ENCODE measurements around the gene MOSMO.
"Not testable (repeated sequence)": the region's sequence is repeated elsewhere in the genome, so short reads cannot be mapped to it uniquely, and the experiment has no call there.

Gene MOSMO

DNA sequence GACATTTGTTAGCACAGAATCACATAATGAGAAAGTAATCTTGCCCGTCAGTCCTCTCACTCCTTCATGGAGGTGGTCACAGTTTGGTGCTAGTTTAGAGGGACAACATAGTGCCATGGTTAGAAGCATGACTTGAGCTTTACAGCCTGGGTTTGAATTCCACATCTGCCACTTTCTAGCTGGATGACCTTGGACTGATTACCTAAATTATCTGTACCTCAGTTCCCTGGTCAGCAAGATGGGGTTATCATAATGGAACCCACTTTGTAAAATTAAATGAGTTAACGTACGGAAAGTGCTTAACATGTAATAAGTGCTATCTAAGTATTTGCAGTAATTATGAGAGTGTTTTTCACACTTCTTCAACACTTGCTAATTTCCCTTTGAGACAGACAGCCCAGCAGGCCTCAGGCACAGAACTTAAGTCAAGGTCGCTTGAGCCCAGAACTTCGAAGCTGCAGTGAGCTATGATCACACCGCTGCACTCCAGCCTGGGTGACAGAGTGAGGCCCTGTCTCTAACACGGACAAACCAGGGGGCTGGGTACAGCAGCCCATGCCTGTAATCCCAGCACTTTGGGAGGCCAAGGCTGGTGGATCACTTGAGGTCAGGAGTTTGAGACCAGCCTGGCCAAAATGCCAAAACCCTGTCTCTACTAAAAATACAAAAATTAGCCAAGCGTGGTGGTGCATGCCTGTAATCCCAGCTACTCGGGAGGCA lies 91.5 kb downstream of the MOSMO start:
- Mint-ChIP-seq H3K36me3 (peaks cover 2 to 3% of the 10 kb centered on the region in 2 donors), H3K27me3 (peaks cover 5 to 6% of the 10 kb centered on the region in 2 donors), H3K4me3 (no peak overlapping the region), H3K4me1 (peaks cover 0 to 4% of the 10 kb centered on the region in 2 donors), H3K27ac (no peak overlapping the region), H3K9me3 (peaks cover 0 to 2% of the 10 kb centered on the region in 2 donors)
- ATAC-seq (replicated peaks) (no peak), DNase-seq (no peak)

GRCh38 chr16:22103441-22103840 lies 95.5 kb downstream of the MOSMO start:
- ATAC-seq (replicated peaks) = no peak
- H3K27me3 Mint-ChIP-seq = peaks cover 0 to 5% of the 10 kb centered on the region in 2 donors
- peaks cover 2 to 3% of the 10 kb centered on the region in 2 donors for H3K36me3 Mint-ChIP-seq
- DNase-seq = no peak
- H3K9me3 Mint-ChIP-seq = peaks cover 0 to 2% of the 10 kb centered on the region in 2 donors
- peaks cover 0 to 4% of the 10 kb centered on the region in 2 donors for H3K4me1 Mint-ChIP-seq
- no peak overlapping the region for H3K4me3 Mint-ChIP-seq
- no peak overlapping the region for H3K27ac Mint-ChIP-seq

DNA sequence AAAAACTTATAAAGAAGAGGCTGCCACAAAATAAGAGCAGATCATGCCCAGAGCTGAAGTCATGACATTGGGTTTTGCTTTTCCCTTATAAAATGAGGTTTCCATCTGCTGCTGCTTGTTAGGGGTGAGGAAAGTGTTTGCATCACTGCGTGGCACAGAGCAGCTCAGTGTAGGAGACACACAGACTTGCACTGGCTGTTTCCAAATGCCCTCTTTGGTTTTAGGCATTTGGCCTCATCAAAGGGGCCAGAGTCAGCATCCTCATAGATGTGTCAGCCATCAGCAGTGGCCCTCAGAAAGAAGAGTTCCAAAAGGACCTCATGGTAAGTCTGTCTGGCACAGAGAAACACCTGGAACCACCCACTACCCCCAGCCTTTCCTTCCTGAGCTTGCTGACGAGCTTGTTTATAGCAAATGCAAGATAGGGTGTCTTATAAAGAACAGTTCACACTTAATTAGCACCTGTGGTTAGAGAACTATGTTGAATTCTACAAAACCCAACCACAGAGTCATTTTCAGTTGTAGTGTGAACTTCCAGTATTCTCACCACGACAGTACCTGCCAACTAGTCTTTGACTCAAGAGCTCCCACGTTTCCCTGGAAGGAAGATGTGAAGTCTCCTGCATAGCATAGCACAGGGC lies 101.5 kb downstream of the MOSMO start:
- no peaks in the 10 kb centered on the region for H3K36me3 Mint-ChIP-seq
- H3K4me1 Mint-ChIP-seq = no peaks in the 10 kb centered on the region
- no peaks in the 10 kb centered on the region for H3K9me3 Mint-ChIP-seq
- DNase-seq (no peak), ATAC-seq (replicated peaks) (no peak)
- no peak overlapping the region for H3K4me3 Mint-ChIP-seq
- peaks cover 5 to 9% of the 10 kb centered on the region in 2 donors for H3K27me3 Mint-ChIP-seq
- H3K27ac Mint-ChIP-seq = no peak overlapping the region

DNA sequence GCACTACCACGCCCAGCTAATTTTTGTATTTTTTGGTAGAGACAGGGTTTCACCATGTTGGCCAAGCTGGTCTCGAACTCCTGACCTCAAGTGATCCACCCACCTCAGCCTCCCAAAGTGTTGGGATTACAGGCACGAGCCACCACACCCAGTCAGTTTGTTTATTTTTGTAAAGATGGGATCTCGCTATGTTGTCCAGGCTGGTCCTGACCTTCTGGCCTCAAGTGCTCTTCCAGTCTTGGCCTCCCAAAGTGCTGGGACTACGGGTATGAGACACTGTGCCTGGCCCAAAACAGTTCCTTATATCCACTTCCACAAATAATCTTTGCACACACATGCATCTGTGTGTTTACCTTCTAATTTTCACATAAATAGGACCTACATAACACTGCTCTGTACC lies 103.7 kb downstream of the MOSMO start:
- H3K27me3 Mint-ChIP-seq; H3K9me3 Mint-ChIP-seq; H3K4me3 Mint-ChIP-seq; ATAC-seq (replicated peaks); DNase-seq; H3K4me1 Mint-ChIP-seq; H3K36me3 Mint-ChIP-seq; H3K27ac Mint-ChIP-seq: not testable (repeated sequence)

- DNase-seq = no peak
- H3K27ac Mint-ChIP-seq = no peak overlapping the region
- ATAC-seq (replicated peaks) = no peak
- peaks cover 0 to 8% of the 10 kb centered on the region in 2 donors for H3K27me3 Mint-ChIP-seq
- H3K4me1 Mint-ChIP-seq = no peaks in the 10 kb centered on the region
- no peaks in the 10 kb centered on the region for H3K9me3 Mint-ChIP-seq
- H3K4me3 Mint-ChIP-seq = no peak overlapping the region
- H3K36me3 Mint-ChIP-seq = no peaks in the 10 kb centered on the region
These were observed 108.3 kb downstream of the MOSMO start for GRCh38 chr16:22116095-22116700.

DNA sequence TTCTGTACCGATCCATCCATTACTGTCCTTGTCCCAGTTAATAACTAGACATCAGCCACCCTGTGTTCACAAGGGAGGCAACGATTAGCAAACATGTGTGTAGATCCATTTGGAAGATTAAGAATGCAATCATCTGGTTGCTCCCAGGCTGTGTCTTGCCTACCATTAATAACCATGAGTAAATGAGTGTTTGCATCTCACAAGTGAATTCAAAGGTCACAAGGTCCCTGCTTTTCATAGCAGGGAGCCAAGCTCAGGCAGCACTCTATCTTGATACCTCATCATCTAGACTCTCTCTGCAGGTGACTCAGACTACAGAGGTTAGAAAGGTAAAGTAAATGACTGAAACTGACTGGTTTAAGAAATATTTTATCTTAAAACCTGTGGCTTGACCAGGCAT lies 109.7 kb downstream of the MOSMO start:
- DNase-seq = no peak
- H3K36me3 Mint-ChIP-seq = no peaks in the 10 kb centered on the region
- H3K27ac Mint-ChIP-seq = no peak overlapping the region
- H3K4me1 Mint-ChIP-seq = peaks cover 2 to 4% of the 10 kb centered on the region in 2 donors
- peaks cover 0 to 2% of the 10 kb centered on the region in 2 donors for H3K9me3 Mint-ChIP-seq
- peaks cover 0 to 8% of the 10 kb centered on the region in 2 donors for H3K27me3 Mint-ChIP-seq
- no peak for ATAC-seq (replicated peaks)
- no peak overlapping the region for H3K4me3 Mint-ChIP-seq

GRCh38 chr16:22120440-22120839 lies 112.5 kb downstream of the MOSMO start:
- peaks cover 12 to 15% of the 10 kb centered on the region in 2 donors for H3K4me1 Mint-ChIP-seq
- H3K4me3 Mint-ChIP-seq = no peak overlapping the region
- ATAC-seq (replicated peaks) (no peak), DNase-seq (no peak)
- no peaks in the 10 kb centered on the region for H3K36me3 Mint-ChIP-seq
- no peak overlapping the region for H3K27ac Mint-ChIP-seq
- H3K9me3 Mint-ChIP-seq = peaks cover 0 to 2% of the 10 kb centered on the region in 2 donors
- peaks cover 0 to 8% of the 10 kb centered on the region in 2 donors for H3K27me3 Mint-ChIP-seq

DNA sequence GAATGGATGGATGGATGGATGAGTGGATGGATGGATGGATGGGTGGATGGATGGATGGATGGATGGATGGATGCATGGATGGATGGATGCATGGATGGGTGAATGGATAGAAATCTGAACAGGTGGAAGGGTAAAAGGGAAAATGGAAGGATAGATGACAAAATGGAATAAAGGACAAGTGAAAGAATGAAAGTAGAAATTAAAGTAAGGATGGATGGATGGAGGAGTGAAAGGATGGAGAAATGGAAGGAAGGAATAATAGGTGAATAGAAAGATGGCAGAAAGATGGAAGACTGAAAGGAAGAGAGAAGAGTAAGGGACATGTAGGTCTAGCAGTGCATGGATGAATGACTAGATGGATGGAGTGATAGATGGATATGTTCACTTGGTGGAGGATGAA lies 114.3 kb downstream of the MOSMO start:
- ATAC-seq (replicated peaks) (no peak), DNase-seq (no peak)
- H3K9me3 Mint-ChIP-seq = peaks cover 0 to 2% of the 10 kb centered on the region in 2 donors
- H3K4me1 Mint-ChIP-seq = peaks cover 12 to 15% of the 10 kb centered on the region in 2 donors
- H3K27ac Mint-ChIP-seq = no peak overlapping the region
- no peak overlapping the region for H3K4me3 Mint-ChIP-seq
- peaks cover 0 to 8% of the 10 kb centered on the region in 2 donors for H3K27me3 Mint-ChIP-seq
- no peaks in the 10 kb centered on the region for H3K36me3 Mint-ChIP-seq

DNA sequence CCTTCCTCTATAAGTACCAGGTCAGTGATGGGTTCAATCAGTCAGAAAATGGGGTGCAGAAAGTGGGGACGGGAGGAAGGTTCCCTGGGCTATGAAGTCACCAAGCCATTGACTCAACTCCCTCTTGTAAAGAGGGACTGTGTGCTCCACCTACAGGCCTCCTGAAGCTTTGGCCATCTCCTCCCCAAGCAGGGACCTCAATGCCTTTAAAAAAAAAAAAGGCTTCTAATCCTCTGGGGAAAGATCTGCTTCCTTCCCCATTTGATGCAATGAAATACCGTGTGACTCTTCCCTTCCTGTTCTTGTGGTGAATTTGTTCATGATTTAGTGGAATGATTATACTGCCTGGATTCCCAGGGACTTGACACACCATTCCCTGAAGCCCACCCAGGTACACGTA lies 115.2 kb downstream of the MOSMO start:
- Mint-ChIP-seq H3K9me3 (peaks cover 0 to 2% of the 10 kb centered on the region in 2 donors), H3K27ac (no peak overlapping the region), H3K27me3 (peaks cover 0 to 14% of the 10 kb centered on the region in 2 donors), H3K4me1 (peaks cover 12 to 15% of the 10 kb centered on the region in 2 donors), H3K4me3 (no peak overlapping the region), H3K36me3 (no peaks in the 10 kb centered on the region)
- ATAC-seq (replicated peaks) = peak; percentile 49 to 77
- no peak for DNase-seq

DNA sequence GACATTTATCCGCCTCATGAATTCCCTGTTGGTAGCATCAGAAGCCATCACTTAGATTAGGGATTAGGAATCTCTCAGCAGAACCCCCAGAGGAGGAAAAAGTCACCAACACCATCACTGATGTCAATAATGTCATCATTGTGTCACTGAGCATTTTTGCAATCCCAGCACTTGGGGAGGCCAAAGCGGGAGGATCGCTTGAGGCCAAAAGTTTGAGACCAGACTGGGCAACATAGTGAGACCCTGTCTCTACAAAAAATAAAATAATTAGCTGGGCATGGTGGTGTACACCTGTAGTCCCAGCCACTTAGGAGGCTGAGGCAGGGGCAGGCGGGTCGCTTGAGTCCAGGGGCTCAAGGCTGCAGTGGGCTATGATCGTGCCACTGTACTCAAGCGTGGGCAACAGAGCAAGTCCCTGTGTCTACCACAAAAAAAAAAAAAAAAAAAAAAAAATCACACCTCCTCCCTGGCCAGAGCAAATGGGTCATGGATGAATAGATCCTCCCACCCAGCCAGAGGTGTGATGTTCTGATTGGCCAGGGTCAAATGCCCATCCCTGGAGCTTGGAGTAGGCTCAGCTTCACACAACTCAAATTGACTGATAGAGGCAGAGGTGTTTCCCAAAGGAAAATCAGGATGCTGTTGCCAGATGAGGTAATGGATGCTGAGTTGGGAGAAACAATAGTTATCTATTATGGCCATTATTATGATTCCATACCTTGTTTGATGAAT lies 116.0 kb downstream of the MOSMO start:
- Mint-ChIP-seq H3K27me3 (peaks cover 0 to 14% of the 10 kb centered on the region in 2 donors), H3K4me1 (peaks cover 12 to 15% of the 10 kb centered on the region in 2 donors), H3K36me3 (no peaks in the 10 kb centered on the region), H3K4me3 (no peak overlapping the region), H3K9me3 (peaks cover 2 to 3% of the 10 kb centered on the region in 2 donors), H3K27ac (no peak overlapping the region)
- ATAC-seq (replicated peaks) = no peak
- no peak for DNase-seq

DNA sequence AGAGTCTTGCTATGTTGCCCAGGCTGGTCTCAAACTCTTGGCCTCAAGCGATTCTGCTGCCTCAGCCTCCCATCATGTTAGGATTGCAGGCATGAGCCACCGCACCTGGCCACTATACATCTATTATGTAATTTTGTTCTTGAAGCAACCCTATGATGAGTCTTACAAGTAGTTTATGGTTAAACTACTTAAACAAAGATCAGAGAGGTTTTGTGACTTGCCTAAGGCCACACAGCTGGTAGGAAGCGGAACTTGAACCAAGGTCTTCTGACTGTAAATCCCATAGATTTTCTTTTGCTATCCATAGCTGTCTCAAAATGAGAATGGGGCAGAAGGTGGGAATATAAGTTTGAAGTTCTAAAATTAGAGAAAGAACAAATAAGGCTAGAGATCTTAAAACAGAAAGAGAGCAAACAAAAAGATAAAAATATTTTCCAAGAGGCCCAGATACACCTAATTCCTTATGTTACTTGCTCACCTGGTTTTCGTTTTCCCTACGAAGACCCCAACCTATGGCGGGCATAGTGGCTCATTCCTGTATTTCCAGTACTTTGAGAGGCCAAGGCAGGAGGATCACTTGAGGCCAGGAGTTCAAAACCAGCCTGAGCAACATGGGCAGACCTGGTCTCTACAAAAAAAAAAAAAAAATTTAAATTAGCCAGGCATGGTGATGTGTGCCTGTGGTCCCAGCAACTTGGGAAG lies 116.8 kb downstream of the MOSMO start:
- Mint-ChIP-seq H3K27me3 (peaks cover 0 to 14% of the 10 kb centered on the region in 2 donors), H3K36me3 (no peaks in the 10 kb centered on the region), H3K4me1 (peaks cover 12 to 15% of the 10 kb centered on the region in 2 donors), H3K27ac (no peak overlapping the region), H3K9me3 (peaks cover 2 to 3% of the 10 kb centered on the region in 2 donors), H3K4me3 (no peak overlapping the region)
- ATAC-seq (replicated peaks) = no peak
- no peak for DNase-seq

- Mint-ChIP-seq H3K36me3 (no peaks in the 10 kb centered on the region), H3K4me3 (no peak overlapping the region), H3K4me1 (peaks cover 12 to 15% of the 10 kb centered on the region in 2 donors), H3K27ac (no peak overlapping the region), H3K27me3 (peaks cover 4 to 12% of the 10 kb centered on the region in 2 donors), H3K9me3 (peaks cover 2 to 3% of the 10 kb centered on the region in 2 donors)
- no peak for DNase-seq
- no peak for ATAC-seq (replicated peaks)
These were observed 118.2 kb downstream of the MOSMO start for GRCh38 chr16:22126037-22126558.

DNA sequence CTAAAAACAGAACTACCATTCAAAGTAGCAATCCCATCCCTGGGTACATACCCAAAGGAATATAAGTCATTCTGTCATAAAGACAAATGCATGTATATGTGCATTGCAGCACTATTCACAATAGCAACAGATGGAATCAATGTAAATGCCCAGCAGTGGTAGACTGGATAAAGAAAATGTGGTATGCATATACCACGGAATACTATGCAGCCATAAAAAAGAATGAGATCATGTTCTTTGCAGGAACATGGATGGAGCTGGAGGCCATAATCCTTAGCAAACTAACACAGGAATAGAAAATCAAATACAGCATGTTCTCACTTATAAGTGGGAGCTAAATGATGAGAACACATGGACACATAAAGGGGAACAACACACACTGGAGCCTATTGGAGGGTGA lies 120.6 kb downstream of the MOSMO start:
- not testable (repeated sequence) for H3K4me3 Mint-ChIP-seq; H3K36me3 Mint-ChIP-seq; H3K4me1 Mint-ChIP-seq; ATAC-seq (replicated peaks); DNase-seq; H3K9me3 Mint-ChIP-seq; H3K27ac Mint-ChIP-seq
- peaks cover 4 to 12% of the 10 kb centered on the region in 2 donors for H3K27me3 Mint-ChIP-seq
